SU-DHL-6 (cell line): ENCODE data around the gene USP24.

ENCODE experiments used
- H2AFZ ChIP-seq: fragments of 200-600 bp; sonication (generic); 2 replicates; pipeline ENCODE4 v1.6.1; 2014; ENCODE audit warnings: low read depth, mild to moderate bottlenecking, moderate library complexity, mixed read lengths, antibody characterized with exemption, low read length; ENCODE audit not compliant: severe bottlenecking
- H3F3A ChIP-seq: fragments of 200-600 bp; shearing (Covaris generic); 2 replicates; pipeline ENCODE4 v1.6.0; 2016; ENCODE audit warnings: antibody characterized with exemption, mild to moderate bottlenecking; ENCODE audit not compliant: insufficient read depth
- H3K27ac ChIP-seq: fragments of 200-600 bp; sonication (generic); 2 replicates; pipeline ENCODE4 v1.5.1; 2016; ENCODE audit warnings: low read depth, mild to moderate bottlenecking, low read length, moderate library complexity, mixed read lengths
- H3K27me3 ChIP-seq: fragments of 200-600 bp; sonication (generic), shearing (Covaris generic); 2 replicates; pipeline ENCODE4 v1.6.0; 2014; ENCODE audit warnings: mild to moderate bottlenecking, low read length
- H3K36me3 ChIP-seq: fragments of 200-600 bp; sonication (generic); 2 replicates; pipeline ENCODE4 v1.6.1; 2014; ENCODE audit warnings: mild to moderate bottlenecking, low read length, mixed read lengths
- H3K4me2 ChIP-seq: fragments of 300-600, 200-600 bp; shearing (Covaris generic), sonication (generic); 2 replicates; pipeline ENCODE4 v1.6.0; 2014; ENCODE audit warnings: low read length, low read depth, mild to moderate bottlenecking; ENCODE audit not compliant: poor library complexity, severe bottlenecking
- H3K4me3 ChIP-seq: fragments of 200-600 bp; sonication (generic); 2 replicates; pipeline ENCODE4 v1.5.1; 2014; ENCODE audit warnings: antibody characterized with exemption, low read length, mild to moderate bottlenecking, mixed read lengths; ENCODE audit not compliant: insufficient read depth, poor library complexity, severe bottlenecking
- H3K79me2 ChIP-seq: fragments of 200-600 bp; sonication (generic); 2 replicates; pipeline ENCODE4 v1.6.1; 2014; ENCODE audit warnings: mild to moderate bottlenecking, low read length, moderate library complexity; ENCODE audit not compliant: insufficient read depth
- H3K9ac ChIP-seq: fragments of 200-600 bp; sonication (generic); 2 replicates; pipeline ENCODE4 v1.7.0; 2014; ENCODE audit warnings: mild to moderate bottlenecking, low read length
- H3K9me2 ChIP-seq: fragments of 200-600 bp; sonication (generic); replicated peaks from 2 replicates; pipeline ENCODE4 v1.6.1; 2014; ENCODE audit warnings: low read length; ENCODE audit not compliant: insufficient read depth
- H3K9me3 ChIP-seq: fragments of 200-600 bp; sonication (generic); 2 replicates; pipeline ENCODE4 v1.6.1; 2014; ENCODE audit warnings: low read length, mixed read lengths; ENCODE audit not compliant: insufficient read depth
- H4K20me1 ChIP-seq: fragments of 200-600 bp; sonication (generic); 2 replicates; pipeline ENCODE4 v1.6.1; 2014; ENCODE audit warnings: low read depth, mild to moderate bottlenecking, antibody characterized with exemption, low read length, moderate library complexity, mixed read lengths
- EZH2phosphoT487 ChIP-seq: fragments of 200-600 bp; sonication (generic), shearing (Covaris generic); conservative IDR thresholded peaks from 2 replicates; pipeline ENCODE4 v1.6.1; 2018; ENCODE audit warnings: mild to moderate bottlenecking, antibody characterized with exemption, low read length, moderate library complexity, mixed read lengths
- TF ChIP-seq, protein P1 (sequence below): fragments of 200-600 bp; sonication (generic); IDR thresholded peaks from one replicate; pipeline ENCODE4 v1.5.1; 2017; ENCODE audit warnings: antibody characterized with exemption, mild to moderate bottlenecking, low read length, moderate library complexity; ENCODE audit not compliant: insufficient read depth, poor library complexity, severe bottlenecking

USP24 gene

DNA sequence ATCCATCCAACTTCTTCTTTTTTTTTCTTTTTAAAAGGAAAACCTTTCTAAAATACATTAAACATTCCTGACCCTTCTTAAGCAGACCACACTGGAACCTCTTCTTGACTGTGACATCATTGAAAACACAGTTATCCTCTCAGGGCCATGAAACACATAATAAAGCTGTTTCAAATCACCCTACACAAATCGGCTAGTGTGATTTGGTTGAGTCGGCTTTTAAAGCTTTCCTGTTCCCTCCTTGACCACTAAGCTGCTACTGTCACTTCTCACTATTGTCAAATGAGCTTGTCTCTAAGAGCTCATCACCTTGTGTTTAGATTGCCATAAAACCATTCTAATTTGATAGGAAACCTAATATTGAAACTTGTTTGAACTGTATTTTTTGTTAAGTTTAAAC is 5.9 kb downstream of the USP24 start:
- no peaks in the 10 kb centered on the region for H3K9me2 ChIP-seq
- no peaks in the 10 kb centered on the region; the same call in 1 of the 2 replicates for H3K36me3 ChIP-seq
- H3K9ac ChIP-seq, result no peak overlapping the region
- no peaks in the 10 kb centered on the region for H3K27me3 ChIP-seq
- peaks cover 15% of the 10 kb centered on the region for H4K20me1 ChIP-seq
- TF ChIP-seq EZH2phosphoT487, result no peak
- TF ChIP-seq, protein P1, sequence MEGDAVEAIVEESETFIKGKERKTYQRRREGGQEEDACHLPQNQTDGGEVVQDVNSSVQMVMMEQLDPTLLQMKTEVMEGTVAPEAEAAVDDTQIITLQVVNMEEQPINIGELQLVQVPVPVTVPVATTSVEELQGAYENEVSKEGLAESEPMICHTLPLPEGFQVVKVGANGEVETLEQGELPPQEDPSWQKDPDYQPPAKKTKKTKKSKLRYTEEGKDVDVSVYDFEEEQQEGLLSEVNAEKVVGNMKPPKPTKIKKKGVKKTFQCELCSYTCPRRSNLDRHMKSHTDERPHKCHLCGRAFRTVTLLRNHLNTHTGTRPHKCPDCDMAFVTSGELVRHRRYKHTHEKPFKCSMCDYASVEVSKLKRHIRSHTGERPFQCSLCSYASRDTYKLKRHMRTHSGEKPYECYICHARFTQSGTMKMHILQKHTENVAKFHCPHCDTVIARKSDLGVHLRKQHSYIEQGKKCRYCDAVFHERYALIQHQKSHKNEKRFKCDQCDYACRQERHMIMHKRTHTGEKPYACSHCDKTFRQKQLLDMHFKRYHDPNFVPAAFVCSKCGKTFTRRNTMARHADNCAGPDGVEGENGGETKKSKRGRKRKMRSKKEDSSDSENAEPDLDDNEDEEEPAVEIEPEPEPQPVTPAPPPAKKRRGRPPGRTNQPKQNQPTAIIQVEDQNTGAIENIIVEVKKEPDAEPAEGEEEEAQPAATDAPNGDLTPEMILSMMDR, result no peak
- H3K4me3 ChIP-seq, result no peak overlapping the region
- peaks cover 13% of the 10 kb centered on the region for H3F3A ChIP-seq
- no peaks in the 10 kb centered on the region for H3K9me3 ChIP-seq
- no peak overlapping the region for H3K27ac ChIP-seq
- H2AFZ ChIP-seq, result no peak overlapping the region
- H3K4me2 ChIP-seq, result no peak overlapping the region
- H3K79me2 ChIP-seq, result peaks cover 59% of the 10 kb centered on the region

DNA sequence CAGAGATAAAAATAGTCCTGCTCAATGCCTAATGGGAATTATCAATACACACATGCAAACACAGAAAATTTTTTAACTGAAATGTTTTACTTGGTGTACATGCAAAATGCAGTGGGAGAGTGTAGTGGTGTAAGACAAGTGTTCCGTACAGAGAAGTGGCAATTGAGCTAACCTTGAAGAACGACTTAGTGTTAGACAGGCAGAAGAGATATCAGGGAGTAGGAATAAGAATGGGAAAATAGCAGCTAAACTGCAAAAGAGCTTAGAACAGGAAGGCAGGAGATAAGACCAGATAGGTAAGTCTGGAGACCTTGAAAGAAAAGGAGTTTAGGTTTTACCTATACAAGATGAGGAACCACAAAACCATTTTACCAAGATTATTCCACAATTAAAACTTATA is 9.0 kb downstream of the USP24 start:
- H3K36me3 ChIP-seq, result no peaks in the 10 kb centered on the region; the same call in 1 of the 2 replicates
- no peak overlapping the region for H2AFZ ChIP-seq
- H3K79me2 ChIP-seq, result peaks cover 44% of the 10 kb centered on the region
- no peak for TF ChIP-seq EZH2phosphoT487
- TF ChIP-seq, protein P1, result no peak
- H4K20me1 ChIP-seq, result peaks cover 20% of the 10 kb centered on the region
- no peak overlapping the region for H3K4me2 ChIP-seq
- H3K9me3 ChIP-seq, result no peaks in the 10 kb centered on the region
- H3F3A ChIP-seq, result no peaks in the 10 kb centered on the region
- no peak overlapping the region for H3K9ac ChIP-seq
- H3K27me3 ChIP-seq, result no peaks in the 10 kb centered on the region
- H3K27ac ChIP-seq, result no peak overlapping the region
- no peak overlapping the region for H3K4me3 ChIP-seq
- no peaks in the 10 kb centered on the region for H3K9me2 ChIP-seq

DNA sequence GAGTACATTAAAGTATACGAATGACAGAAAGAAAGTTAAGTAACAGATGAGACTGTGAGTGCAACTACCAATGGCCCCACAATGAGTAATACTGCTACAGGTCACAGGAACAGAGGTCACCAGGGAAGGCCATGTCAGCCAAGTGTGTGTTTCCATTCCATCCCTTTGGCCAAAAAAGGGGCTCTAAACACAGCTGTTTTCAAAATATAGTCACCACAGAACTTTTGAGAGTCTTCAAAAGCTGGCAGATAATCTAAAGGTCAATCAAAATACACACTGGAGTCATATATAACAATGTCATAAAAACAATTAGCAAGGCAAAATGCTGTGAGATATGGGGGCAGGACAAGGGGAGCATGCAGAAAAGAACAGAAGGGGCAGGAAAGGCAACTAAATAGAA is 10.2 kb downstream of the USP24 start:
- no peaks in the 10 kb centered on the region for H3F3A ChIP-seq
- peaks cover 37% of the 10 kb centered on the region; the same call in 1 of the 2 replicates for H3K79me2 ChIP-seq
- no peak overlapping the region for H3K4me3 ChIP-seq
- H3K9ac ChIP-seq, result no peak overlapping the region
- H2AFZ ChIP-seq, result no peak overlapping the region
- H3K9me2 ChIP-seq, result no peaks in the 10 kb centered on the region
- peaks cover 20% of the 10 kb centered on the region for H4K20me1 ChIP-seq
- no peaks in the 10 kb centered on the region; the same call in 1 of the 2 replicates for H3K36me3 ChIP-seq
- H3K4me2 ChIP-seq, result no peak overlapping the region
- H3K27me3 ChIP-seq, result no peaks in the 10 kb centered on the region
- TF ChIP-seq, protein P1, result no peak
- TF ChIP-seq EZH2phosphoT487, result no peak
- no peaks in the 10 kb centered on the region for H3K9me3 ChIP-seq
- no peak overlapping the region for H3K27ac ChIP-seq
